ENCODE data around the gene PYROXD2.
A peak's percentile ranks its signal among the peaks of the same experiment; 100 is the strongest.
"Not testable (repeated sequence)": the region's sequence is repeated elsewhere in the genome, so short reads cannot be mapped to it uniquely, and the experiment has no call there.

PYROXD2 gene

GRCh38 chr10:98391578-98391991, 23.4 kb downstream of the PYROXD2 start:
- TF ChIP-seq CTCF (IDR thresholded peaks at IDR 0.05; ENCODE audit: low read depth, low read length, missing control alignments), result no peak
- H3K4me3 ChIP-seq (replicated peaks; ENCODE audit: low read depth, low read length), result no peak overlapping the region
- DNase-seq (ENCODE audit: extremely low read depth, low read depth), result no peak

DNA sequence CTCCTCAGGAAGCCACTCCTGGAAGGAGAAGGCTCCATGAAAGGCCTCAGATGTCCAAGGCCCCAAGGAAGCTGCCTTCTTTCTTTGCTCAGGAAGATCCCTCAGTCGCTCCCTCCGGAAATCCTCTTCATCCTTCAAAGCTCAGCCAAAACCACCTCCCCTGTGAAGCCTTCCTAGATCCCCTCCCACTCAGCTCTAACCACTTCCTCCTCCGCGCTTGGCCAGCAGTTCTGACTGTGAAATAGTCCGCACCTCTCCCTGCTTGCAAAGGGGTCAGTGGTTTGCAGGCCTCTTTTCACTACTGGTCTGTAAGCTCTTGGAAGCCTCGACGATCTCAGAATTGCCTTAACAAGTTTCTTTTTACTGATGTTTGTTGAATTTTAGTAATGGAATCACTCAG, 23.9 kb downstream of the PYROXD2 start:
- no peak overlapping the region for H3K4me3 ChIP-seq (replicated peaks; ENCODE audit: low read depth, low read length)
- DNase-seq (ENCODE audit: extremely low read depth, low read depth), result no peak
- TF ChIP-seq CTCF (IDR thresholded peaks at IDR 0.05; ENCODE audit: low read depth, low read length, missing control alignments), result no peak

GRCh38 chr10:98390406-98390805, 24.6 kb downstream of the PYROXD2 start:
- no peak for TF ChIP-seq CTCF (IDR thresholded peaks at IDR 0.05; ENCODE audit: low read depth, low read length, missing control alignments)
- no peak for DNase-seq (ENCODE audit: extremely low read depth, low read depth)
- H3K4me3 ChIP-seq (replicated peaks; ENCODE audit: low read depth, low read length), result no peak overlapping the region

DNA sequence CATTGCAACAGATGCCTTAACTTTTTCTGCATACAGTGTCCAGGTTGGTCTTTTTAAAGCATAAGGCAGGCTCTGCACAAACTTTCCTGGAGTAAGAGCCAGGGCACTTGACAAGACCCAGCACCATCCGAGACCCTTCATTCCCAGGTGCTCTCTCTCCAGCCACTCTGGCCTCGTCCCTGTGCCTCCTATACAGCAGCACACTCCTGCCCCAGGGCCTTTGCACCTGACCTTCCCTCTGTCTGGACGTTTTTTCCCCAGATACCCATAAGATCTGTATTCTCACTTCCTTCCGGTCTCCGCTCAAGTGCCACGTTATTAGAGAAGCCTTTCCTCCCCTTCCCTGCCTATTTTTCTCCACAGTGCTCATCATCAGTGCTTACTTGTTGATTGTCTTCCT, 25.6 kb downstream of the PYROXD2 start:
- DNase-seq (ENCODE audit: extremely low read depth, low read depth), result no peak
- TF ChIP-seq CTCF (IDR thresholded peaks at IDR 0.05; ENCODE audit: low read depth, low read length, missing control alignments), result no peak
- no peak overlapping the region for H3K4me3 ChIP-seq (replicated peaks; ENCODE audit: low read depth, low read length)

GRCh38 chr10:98388101-98388655, 26.8 kb downstream of the PYROXD2 start:
- DNase-seq (ENCODE audit: extremely low read depth, low read depth), result no peak
- no peak overlapping the region for H3K4me3 ChIP-seq (replicated peaks; ENCODE audit: low read depth, low read length)
- no peak for TF ChIP-seq CTCF (IDR thresholded peaks at IDR 0.05; ENCODE audit: low read depth, low read length, missing control alignments)

- H3K4me3 ChIP-seq (replicated peaks; ENCODE audit: low read depth, low read length), result no peak overlapping the region
- DNase-seq (ENCODE audit: extremely low read depth, low read depth), result no peak
- TF ChIP-seq CTCF (IDR thresholded peaks at IDR 0.05; ENCODE audit: low read depth, low read length, missing control alignments), result no peak
These were observed 30.4 kb downstream of the PYROXD2 start for GRCh38 chr10:98384531-98385133.

DNA sequence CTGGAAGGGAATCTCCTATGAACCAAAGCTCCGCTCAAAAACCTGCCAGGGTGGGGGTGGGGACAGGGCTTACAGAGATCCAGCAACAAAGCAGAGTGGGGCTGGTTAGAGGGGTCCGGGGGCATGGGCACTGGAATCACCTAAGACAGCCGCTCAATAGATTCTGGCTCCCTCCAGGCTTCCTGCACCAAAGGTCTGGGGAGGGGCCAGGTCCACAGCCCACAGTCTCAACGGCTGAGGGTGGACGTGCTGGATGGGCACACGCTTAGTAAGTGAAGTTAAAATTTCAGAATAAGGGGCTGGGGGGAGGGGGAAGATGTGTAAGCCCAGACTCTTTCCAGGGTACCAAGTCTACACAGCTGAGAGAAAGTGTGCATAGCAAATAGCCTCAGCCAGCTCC, 31.1 kb downstream of the PYROXD2 start:
- no peak overlapping the region for H3K4me3 ChIP-seq (replicated peaks; ENCODE audit: low read depth, low read length)
- no peak for TF ChIP-seq CTCF (IDR thresholded peaks at IDR 0.05; ENCODE audit: low read depth, low read length, missing control alignments)
- no peak for DNase-seq (ENCODE audit: extremely low read depth, low read depth)

DNA sequence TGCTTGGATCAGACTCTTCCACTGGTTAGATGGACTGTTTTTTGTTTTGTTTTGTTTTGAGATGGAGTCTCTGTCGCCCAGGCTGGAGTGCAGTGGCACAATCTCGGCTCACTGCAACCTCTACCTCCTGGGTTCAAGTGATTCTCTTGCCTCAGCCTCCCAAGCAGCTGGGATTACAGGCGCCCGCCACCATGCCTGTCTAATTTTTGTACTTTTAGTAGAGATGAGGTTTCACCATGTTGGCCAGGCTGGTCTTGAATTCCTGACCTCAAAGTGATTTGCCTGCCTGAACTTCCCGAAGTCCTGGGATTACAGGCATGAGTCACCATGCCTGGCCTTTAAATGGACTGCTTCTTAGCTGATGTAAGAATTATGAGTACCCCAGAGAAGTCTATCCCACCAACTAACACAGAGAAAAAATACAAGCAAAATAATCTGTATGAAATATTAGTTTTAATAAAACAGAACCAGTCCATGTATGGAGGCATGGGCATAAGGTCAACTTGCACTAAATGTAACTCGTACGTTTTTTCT, 31.8 kb downstream of the PYROXD2 start:
- not testable (repeated sequence) for H3K4me3 ChIP-seq (replicated peaks; ENCODE audit: low read depth, low read length)
- DNase-seq (ENCODE audit: extremely low read depth, low read depth), result peak; percentile 43

All from HFF-Myc (cell line).